Suprapubic skin (tissue), 3 donors: ENCODE measurements around the gene PLCXD3.

Experiments used
- POLR2A ChIP-seq, 2 donors: fragments of 450-650 bp; IDR thresholded peaks; one replicate each; pipeline ENCODE4 v1.6.1; 2017; ENCODE audit warnings: antibody characterized with exemption in 2 of 2, mild to moderate bottlenecking in 2 of 2, moderate library complexity in 2 of 2
- TF ChIP-seq, protein P1 (sequence below), 2 donors: fragments of 200-600 bp in 1 of 2; fragments of 450-650 bp in 1 of 2; sonication (generic) in 1 of 2; IDR thresholded peaks; one replicate each; pipeline ENCODE4 v1.5.1; 2016 to 2019; ENCODE audit warnings: antibody characterized with exemption in 2 of 2, mild to moderate bottlenecking in 1 of 2, moderate library complexity in 1 of 2

DNA sequence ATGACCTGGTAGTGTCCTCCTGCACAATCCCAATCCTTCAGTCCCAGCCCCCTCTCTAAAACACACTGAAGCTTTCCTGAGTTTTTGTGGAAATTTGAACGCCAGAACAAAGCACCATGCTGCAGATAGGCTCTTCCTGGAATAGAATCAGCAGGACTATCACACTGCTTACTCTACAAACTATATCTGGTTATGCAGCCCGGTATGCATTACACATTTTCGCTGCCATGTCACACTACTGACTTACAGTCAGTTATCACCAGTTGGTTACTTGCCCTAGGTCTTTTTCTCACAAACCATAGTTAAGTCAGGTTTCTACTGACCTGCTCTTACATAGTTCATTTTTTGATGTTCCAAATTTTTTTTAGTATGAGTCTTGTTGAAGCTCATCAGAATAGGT lies 24.9 kb downstream of the PLCXD3 start:
- no peak for TF ChIP-seq POLR2A (IDR thresholded peaks at IDR 0.05)
- TF ChIP-seq, protein P1, sequence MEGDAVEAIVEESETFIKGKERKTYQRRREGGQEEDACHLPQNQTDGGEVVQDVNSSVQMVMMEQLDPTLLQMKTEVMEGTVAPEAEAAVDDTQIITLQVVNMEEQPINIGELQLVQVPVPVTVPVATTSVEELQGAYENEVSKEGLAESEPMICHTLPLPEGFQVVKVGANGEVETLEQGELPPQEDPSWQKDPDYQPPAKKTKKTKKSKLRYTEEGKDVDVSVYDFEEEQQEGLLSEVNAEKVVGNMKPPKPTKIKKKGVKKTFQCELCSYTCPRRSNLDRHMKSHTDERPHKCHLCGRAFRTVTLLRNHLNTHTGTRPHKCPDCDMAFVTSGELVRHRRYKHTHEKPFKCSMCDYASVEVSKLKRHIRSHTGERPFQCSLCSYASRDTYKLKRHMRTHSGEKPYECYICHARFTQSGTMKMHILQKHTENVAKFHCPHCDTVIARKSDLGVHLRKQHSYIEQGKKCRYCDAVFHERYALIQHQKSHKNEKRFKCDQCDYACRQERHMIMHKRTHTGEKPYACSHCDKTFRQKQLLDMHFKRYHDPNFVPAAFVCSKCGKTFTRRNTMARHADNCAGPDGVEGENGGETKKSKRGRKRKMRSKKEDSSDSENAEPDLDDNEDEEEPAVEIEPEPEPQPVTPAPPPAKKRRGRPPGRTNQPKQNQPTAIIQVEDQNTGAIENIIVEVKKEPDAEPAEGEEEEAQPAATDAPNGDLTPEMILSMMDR (IDR thresholded peaks at IDR 0.05) = no peak
